Mesothelial cell of epicardium (in vitro differentiated cells): Measurements from ENCODE around the gene COL13A1. TPM values are rescaled to one million over a fixed set of nuclear protein-coding genes. Genes with fewer than 3 reads are reported as not detected.

Experiments used
- DNase-seq, 2 experiments: peaks; one replicate each; pipeline ENCODE4 v3.0.0; 2021; ENCODE audit warnings: low spot score in 2 of 2; ENCODE audit not compliant: unreplicated experiment in 2 of 2
- H3K27ac Mint-ChIP-seq: 2 replicates; pipeline ENCODE4 v1.8.0; 2021; ENCODE audit warnings: mixed read lengths
- H3K27me3 Mint-ChIP-seq: 2 replicates; pipeline ENCODE4 v1.8.0; 2021; ENCODE audit warnings: low read depth, mixed read lengths
- H3K36me3 Mint-ChIP-seq: 2 replicates; pipeline ENCODE4 v1.8.0; 2021; ENCODE audit warnings: mixed read lengths
- H3K4me1 Mint-ChIP-seq: 2 replicates; pipeline ENCODE4 v1.8.0; 2021; ENCODE audit warnings: mixed read lengths
- H3K4me3 Mint-ChIP-seq: 2 replicates; pipeline ENCODE4 v1.8.0; 2021; ENCODE audit warnings: mild to moderate bottlenecking, moderate library complexity, mixed read lengths
- H3K9me3 Mint-ChIP-seq: 2 replicates; pipeline ENCODE4 v1.8.0; 2021; ENCODE audit warnings: mixed read lengths
- CTCF ChIP-seq: fragments of 200-600 bp; sonication (generic); IDR thresholded peaks from one replicate; pipeline ENCODE4 v1.5.0; 2021; ENCODE audit warnings: antibody characterized with exemption; ENCODE audit not compliant: unreplicated experiment
- total RNA-seq: library from RNA; stranded (reverse); gene quantifications from 3 replicates; pipeline ENCODE4 v1.2.1, GENCODE V29; 2021

Gene COL13A1
- total RNA-seq, 1 donor from 2014 or later = 14.4 TPM

- Mint-ChIP-seq H3K27ac (no peak overlapping the region), H3K27me3 (no peaks in the 10 kb centered on the region)
Measured at GRCh38 chr10:69888882-69889584, 87.3 kb downstream of the COL13A1 start.

GRCh38 chr10:69890065-69890847 lies 88.5 kb downstream of the COL13A1 start:
- no peaks in the 10 kb centered on the region for H3K4me1 Mint-ChIP-seq
- no peak for TF ChIP-seq CTCF
- no peaks in the 10 kb centered on the region for H3K9me3 Mint-ChIP-seq

More at GRCh38 chr10:69888882-69889584, 87.3 kb downstream of the COL13A1 start:
- DNase-seq = no peak
- TF ChIP-seq CTCF = no peak
- Mint-ChIP-seq H3K4me1 (no peaks in the 10 kb centered on the region), H3K4me3 (no peak overlapping the region), H3K36me3 (no peaks in the 10 kb centered on the region), H3K9me3 (no peaks in the 10 kb centered on the region)

GRCh38 chr10:69891057-69891617 lies 89.4 kb downstream of the COL13A1 start:
- Mint-ChIP-seq H3K36me3 (no peaks in the 10 kb centered on the region), H3K27me3 (no peaks in the 10 kb centered on the region), H3K4me3 (no peak overlapping the region), H3K9me3 (no peaks in the 10 kb centered on the region), H3K27ac (no peak overlapping the region), H3K4me1 (no peaks in the 10 kb centered on the region)
- no peak for TF ChIP-seq CTCF
- DNase-seq = no peak

More at GRCh38 chr10:69890065-69890847, 88.5 kb downstream of the COL13A1 start:
- no peak for DNase-seq
- H3K4me3 Mint-ChIP-seq = no peak overlapping the region
- no peaks in the 10 kb centered on the region for H3K27me3 Mint-ChIP-seq
- no peak overlapping the region for H3K27ac Mint-ChIP-seq
- H3K36me3 Mint-ChIP-seq = no peaks in the 10 kb centered on the region

GRCh38 chr10:69892406-69892805 lies 90.7 kb downstream of the COL13A1 start:
- no peak for DNase-seq
- no peaks in the 10 kb centered on the region for H3K4me1 Mint-ChIP-seq
- H3K4me3 Mint-ChIP-seq = no peak overlapping the region
- no peaks in the 10 kb centered on the region for H3K9me3 Mint-ChIP-seq
- no peak for TF ChIP-seq CTCF
- no peaks in the 10 kb centered on the region for H3K36me3 Mint-ChIP-seq
- H3K27me3 Mint-ChIP-seq = no peaks in the 10 kb centered on the region
- H3K27ac Mint-ChIP-seq = no peak overlapping the region

GRCh38 chr10:69892816-69893215 lies 91.1 kb downstream of the COL13A1 start:
- no peaks in the 10 kb centered on the region for H3K36me3 Mint-ChIP-seq

More at GRCh38 chr10:69892816-69893215, 91.1 kb downstream of the COL13A1 start:
- Mint-ChIP-seq H3K27me3 (no peaks in the 10 kb centered on the region), H3K4me1 (no peaks in the 10 kb centered on the region), H3K27ac (no peak overlapping the region), H3K4me3 (no peak overlapping the region), H3K9me3 (no peaks in the 10 kb centered on the region)
- no peak for TF ChIP-seq CTCF
- no peak for DNase-seq
